Panc1 (cell line): ENCODE results near the gene PPP1R3F. TPM values are rescaled to one million over a fixed set of nuclear protein-coding genes. Genes with fewer than 3 reads are reported as not detected.

Experiments used
- ATAC-seq: fragments of 200-7000 bp; cut with Tn5 transposase; 2 replicates; pipeline ENCODE4 v1.9.1; 2020; ENCODE audit warnings: mild to moderate bottlenecking, moderate library complexity
- BruUV-seq: library from RNA; stranded (reverse); fragments of 400-500 nt; replicated peaks from 2 replicates; lab custom pipeline; 2021; lab: Mats Ljungman, UMichigan
- CTCF ChIA-PET: fragments of 300-600 bp; sonication (Branson Sonifier 250); formaldehyde crosslinking; loops from one replicate; lab custom pipeline; 2022; ENCODE audit warnings: antibody characterized with exemption; lab: Charles Lee
- POLR2A ChIA-PET: fragments of 300-600 bp; sonication (Branson Sonifier 250); formaldehyde crosslinking; loops from one replicate; lab custom pipeline; 2022; ENCODE audit warnings: antibody characterized with exemption; lab: Charles Lee
- DNase-seq: peaks from one replicate; pipeline ENCODE4 v3.0.0-alpha.2; 2010; ENCODE audit warnings: low read depth, low spot score
- H3K27ac ChIP-seq: 2 replicates; pipeline ENCODE4 v1.5.1; 2011; ENCODE audit warnings: mild to moderate bottlenecking, low read length, inconsistent platforms
- H3K27me3 ChIP-seq: fragments of 200-500 bp; sonication (Bioruptor generic); 2 replicates; pipeline ENCODE4 v1.6.0; 2014; ENCODE audit warnings: low read length, inconsistent platforms; ENCODE audit not compliant: control insufficient read depth, insufficient read depth
- H3K36me3 ChIP-seq: fragments of 200-500 bp; sonication (Bioruptor generic); 2 replicates; pipeline ENCODE4 v1.5.1; 2014; ENCODE audit warnings: inconsistent platforms, mild to moderate bottlenecking, low read length, moderate library complexity; ENCODE audit not compliant: control insufficient read depth, insufficient read depth
- H3K4me1 ChIP-seq: 2 replicates; pipeline ENCODE4 v1.5.1; 2011; ENCODE audit warnings: inconsistent platforms, mild to moderate bottlenecking, low read length, moderate library complexity; ENCODE audit not compliant: control insufficient read depth, insufficient read depth
- H3K4me3 ChIP-seq, 2 experiments: 2 replicates each; pipeline ENCODE4 v1.5.1; 2011 to 2012; ENCODE audit warnings: low read depth in 2 of 2, low read length in 2 of 2, mild to moderate bottlenecking in 2 of 2, inconsistent platforms in 1 of 2, moderate library complexity in 1 of 2
- H3K9me3 ChIP-seq: fragments of 200-500 bp; sonication (Bioruptor generic); 2 replicates; pipeline ENCODE4 v1.5.1; 2014; ENCODE audit warnings: low read depth, mild to moderate bottlenecking, inconsistent platforms, low read length, moderate library complexity; ENCODE audit not compliant: control insufficient read depth, insufficient read depth
- CTCF ChIP-seq: fragments of 450-650 bp; IDR thresholded peaks from 2 replicates; pipeline ENCODE4 v1.5.1; 2017; ENCODE audit warnings: mild to moderate bottlenecking
- POLR2AphosphoS5 ChIP-seq: IDR thresholded peaks from 2 replicates; pipeline ENCODE4 v1.6.1; 2012; ENCODE audit warnings: mild to moderate bottlenecking, low read depth, low read length, moderate library complexity
- SIN3A ChIP-seq: IDR thresholded peaks from 2 replicates; pipeline ENCODE4 v1.6.1; 2012; ENCODE audit warnings: low read depth, mild to moderate bottlenecking, low read length, moderate library complexity, borderline replicate concordance; ENCODE audit not compliant: insufficient read depth
- TCF7L2 ChIP-seq: IDR thresholded peaks from 2 replicates; pipeline ENCODE4 v1.6.1; 2011; ENCODE audit warnings: mild to moderate bottlenecking, low read depth, low read length, inconsistent platforms
- in situ Hi-C: cut with HindIII; loops from 2 replicates; pipeline ENCODE4 v1.10.0; 2016; ENCODE audit warnings: low sequenced_read_pairs, low pct_unique_long_range_greater_than_20kb
- intact Hi-C: fragments of 100-400 bp; cut with micrococcal nuclease; formaldehyde crosslinking; loops from one replicate; pipeline ENCODE4 v1.10.0; 2022; ENCODE audit not compliant: unreplicated experiment
- total RNA-seq: library from RNA; stranded (reverse); gene quantifications from one replicate; pipeline ENCODE4 v1.2.1, GENCODE V29; 2021; ENCODE audit not compliant: unreplicated experiment
- TF ChIP-seq, protein P1 (sequence below), 2 experiments: IDR thresholded peaks; 2 replicates each; pipeline ENCODE4 v1.6.1; 2011 to 2012; ENCODE audit warnings: low read depth in 2 of 2, control low read depth in 1 of 2, low read length in 1 of 2, mild to moderate bottlenecking in 1 of 2, moderate library complexity in 1 of 2; ENCODE audit not compliant: insufficient read depth in 1 of 2

PPP1R3F gene
- total RNA-seq, 1 experiment from 2014 or later, result 8.3 TPM

DNA sequence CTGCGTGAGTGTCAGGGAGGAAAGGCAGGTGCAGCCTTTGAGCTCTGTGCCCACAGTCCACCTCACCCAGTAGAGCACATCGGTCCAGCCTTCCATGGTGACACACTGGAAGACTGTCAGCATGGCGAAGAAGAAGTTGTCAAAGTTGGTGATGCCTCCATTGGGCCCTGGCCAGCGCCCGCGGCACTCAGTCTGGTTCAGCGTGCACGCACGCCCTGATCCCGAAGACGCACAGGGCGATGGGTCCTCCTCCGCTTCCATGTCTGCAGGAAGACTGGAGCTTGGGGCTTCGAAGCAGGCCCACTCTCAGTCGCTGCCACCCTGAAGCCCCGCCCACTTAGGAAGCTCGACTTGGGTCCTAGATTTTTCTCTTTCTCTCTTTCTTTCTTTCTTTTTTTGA lies 41.4 kb upstream of the PPP1R3F start:
- Histone ChIP-seq H3K36me3 (no peaks in the 10 kb centered on the region), H3K4me1 (no peaks in the 10 kb centered on the region), H3K9me3 (no peaks in the 10 kb centered on the region), H3K27ac (no peak overlapping the region), H3K4me3 (no peak overlapping the region), H3K27me3 (no peaks in the 10 kb centered on the region)
- intact Hi-C loops, result no loop called here
- ChIA-PET POLR2A (no interaction called here), CTCF (no interaction called here)
- no peak for DNase-seq
- in situ Hi-C loops, result no loop called here
- TF ChIP-seq, protein P1, sequence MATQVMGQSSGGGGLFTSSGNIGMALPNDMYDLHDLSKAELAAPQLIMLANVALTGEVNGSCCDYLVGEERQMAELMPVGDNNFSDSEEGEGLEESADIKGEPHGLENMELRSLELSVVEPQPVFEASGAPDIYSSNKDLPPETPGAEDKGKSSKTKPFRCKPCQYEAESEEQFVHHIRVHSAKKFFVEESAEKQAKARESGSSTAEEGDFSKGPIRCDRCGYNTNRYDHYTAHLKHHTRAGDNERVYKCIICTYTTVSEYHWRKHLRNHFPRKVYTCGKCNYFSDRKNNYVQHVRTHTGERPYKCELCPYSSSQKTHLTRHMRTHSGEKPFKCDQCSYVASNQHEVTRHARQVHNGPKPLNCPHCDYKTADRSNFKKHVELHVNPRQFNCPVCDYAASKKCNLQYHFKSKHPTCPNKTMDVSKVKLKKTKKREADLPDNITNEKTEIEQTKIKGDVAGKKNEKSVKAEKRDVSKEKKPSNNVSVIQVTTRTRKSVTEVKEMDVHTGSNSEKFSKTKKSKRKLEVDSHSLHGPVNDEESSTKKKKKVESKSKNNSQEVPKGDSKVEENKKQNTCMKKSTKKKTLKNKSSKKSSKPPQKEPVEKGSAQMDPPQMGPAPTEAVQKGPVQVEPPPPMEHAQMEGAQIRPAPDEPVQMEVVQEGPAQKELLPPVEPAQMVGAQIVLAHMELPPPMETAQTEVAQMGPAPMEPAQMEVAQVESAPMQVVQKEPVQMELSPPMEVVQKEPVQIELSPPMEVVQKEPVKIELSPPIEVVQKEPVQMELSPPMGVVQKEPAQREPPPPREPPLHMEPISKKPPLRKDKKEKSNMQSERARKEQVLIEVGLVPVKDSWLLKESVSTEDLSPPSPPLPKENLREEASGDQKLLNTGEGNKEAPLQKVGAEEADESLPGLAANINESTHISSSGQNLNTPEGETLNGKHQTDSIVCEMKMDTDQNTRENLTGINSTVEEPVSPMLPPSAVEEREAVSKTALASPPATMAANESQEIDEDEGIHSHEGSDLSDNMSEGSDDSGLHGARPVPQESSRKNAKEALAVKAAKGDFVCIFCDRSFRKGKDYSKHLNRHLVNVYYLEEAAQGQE (IDR thresholded peaks at IDR 0.05; ENCODE audit: insufficient read depth in 1 of 2, low read depth in 2 of 2, low read length in 1 of 2), result no peak
- TF ChIP-seq POLR2AphosphoS5, result no peak
- TF ChIP-seq SIN3A, result no peak
- no peak for TF ChIP-seq CTCF
- TF ChIP-seq TCF7L2, result no peak
- BruUV-seq, result no TSS peak
- ATAC-seq, result no peak

DNA sequence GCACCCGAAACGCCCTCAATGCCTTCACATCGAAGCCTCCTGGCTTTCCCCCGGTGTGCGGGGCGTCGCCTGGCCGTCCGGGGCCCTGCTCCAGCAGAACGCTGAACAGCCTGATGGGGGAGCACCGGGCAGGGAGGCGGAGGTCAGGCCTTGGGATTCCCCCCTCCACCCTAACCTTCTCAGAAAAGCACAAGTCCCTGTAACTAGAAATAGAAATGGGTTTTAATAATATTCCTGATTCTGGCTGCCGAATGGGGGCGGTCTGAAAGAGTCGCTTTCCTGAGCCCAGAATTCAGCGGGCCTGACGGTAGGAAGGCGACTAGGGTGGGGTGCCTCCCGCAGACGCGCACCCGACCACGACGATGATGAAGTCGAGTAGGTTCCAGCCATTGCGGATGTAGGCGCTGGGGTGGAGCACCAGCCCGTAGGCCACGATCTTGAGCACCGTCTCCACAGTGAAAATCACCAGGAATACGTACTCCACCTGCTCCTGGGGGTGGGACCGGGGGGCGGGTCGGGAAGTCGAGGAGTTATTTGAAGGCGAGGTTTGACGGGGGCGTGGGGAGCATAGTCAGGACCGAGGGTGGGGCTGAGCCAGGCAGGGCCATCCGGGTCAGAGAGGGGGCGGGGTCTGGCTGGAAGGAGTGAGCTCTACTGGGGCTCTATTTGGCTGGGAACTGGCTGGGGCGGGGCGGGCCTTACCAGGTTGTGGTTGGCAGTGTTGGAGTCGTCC lies 38.9 kb upstream of the PPP1R3F start:
- BruUV-seq, result no TSS peak
- DNase-seq, result no peak
- CTCF ChIA-PET, result no interaction called here
- Histone ChIP-seq H3K4me3 (no peak overlapping the region), H3K27me3 (no peaks in the 10 kb centered on the region), H3K9me3 (no peaks in the 10 kb centered on the region), H3K27ac (no peak overlapping the region), H3K4me1 (no peaks in the 10 kb centered on the region), H3K36me3 (no peaks in the 10 kb centered on the region)
- ATAC-seq, result no peak
- in situ Hi-C loops, result no loop called here
- POLR2A ChIA-PET, result no interaction called here
- no peak for TF ChIP-seq SIN3A
- TF ChIP-seq TCF7L2, result no peak
- no peak for TF ChIP-seq POLR2AphosphoS5
- TF ChIP-seq, protein P1 (IDR thresholded peaks at IDR 0.05; ENCODE audit: insufficient read depth in 1 of 2, low read depth in 2 of 2, low read length in 1 of 2), result no peak
- no peak for TF ChIP-seq CTCF
- intact Hi-C loops, result no loop called here
